Activated T-cell treated with anti-CD3 and anti-CD28 coated beads for 1 hour (primary cell): Measurements from ENCODE around the gene OAF.
"Not testable (repeated sequence)": the region's sequence is repeated elsewhere in the genome, so short reads cannot be mapped to it uniquely, and the experiment has no call there.

Experiments
- DNase-seq: peaks from one replicate; pipeline ENCODE4 v3.0.0-alpha.2; 2020; ENCODE audit warnings: low read depth

Gene OAF

DNA sequence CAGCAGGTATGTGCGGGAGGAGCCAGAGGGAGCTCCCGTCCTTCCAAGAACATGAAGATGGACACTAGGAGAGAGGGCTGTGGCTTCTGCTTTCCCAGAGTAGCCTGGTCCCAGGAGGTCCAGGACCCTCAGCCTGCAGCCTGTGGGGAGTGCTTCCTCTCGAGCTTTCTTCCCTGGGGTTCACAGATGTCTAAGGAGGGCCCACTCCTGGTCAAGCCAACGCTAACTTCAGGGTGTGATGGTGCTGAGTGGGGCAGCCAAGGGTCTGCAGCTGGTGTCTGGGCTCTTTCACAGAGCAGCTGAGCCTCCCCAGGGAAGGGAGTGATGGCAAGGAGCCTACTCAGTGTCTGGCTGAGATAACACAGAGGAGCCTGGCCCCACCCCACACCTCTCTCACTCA, 32.4 kb downstream of the OAF start:
- no peak for DNase-seq

DNA sequence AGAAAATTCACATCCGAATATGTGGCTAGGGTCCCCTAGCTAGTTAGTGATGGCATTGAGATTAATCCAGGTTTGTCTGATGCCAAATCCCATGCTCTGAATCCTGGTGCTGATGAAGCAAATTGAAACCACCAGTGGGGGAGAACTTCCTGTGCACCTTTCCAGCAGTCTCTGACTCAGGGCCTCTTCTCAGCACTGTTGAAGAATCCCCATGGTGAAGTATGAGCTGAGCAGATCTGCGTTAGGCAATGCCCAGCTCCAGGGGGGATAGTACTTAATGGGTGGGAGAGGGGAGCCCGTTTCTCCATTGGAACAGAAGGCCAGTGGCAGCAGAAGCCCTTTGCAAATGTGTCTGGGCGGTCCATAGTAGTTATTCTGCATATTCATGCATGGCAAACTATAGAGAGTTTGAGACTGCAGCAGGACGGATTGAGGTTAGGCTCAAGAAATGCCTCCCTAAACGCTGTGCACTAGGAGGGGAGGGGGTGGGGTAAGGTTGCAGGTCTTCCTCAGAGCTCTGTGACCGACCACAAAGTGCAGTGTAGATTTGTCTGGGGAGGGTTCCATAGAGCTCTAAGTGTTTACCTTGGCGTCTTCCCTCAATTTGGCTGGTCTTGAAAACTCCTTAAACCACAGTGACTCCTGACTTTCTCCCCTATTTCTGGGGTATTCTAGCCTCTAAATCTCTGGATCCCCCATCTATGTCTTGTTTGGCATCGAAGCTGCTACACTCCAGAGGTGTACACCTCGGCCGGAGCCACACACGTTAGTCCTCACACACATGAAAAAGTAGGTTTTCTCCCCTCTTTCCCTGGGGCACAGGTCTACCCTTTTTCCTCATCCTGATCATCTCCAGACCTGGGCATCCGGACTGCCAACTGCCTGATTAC, 33.9 kb downstream of the OAF start:
- no peak for DNase-seq

DNA sequence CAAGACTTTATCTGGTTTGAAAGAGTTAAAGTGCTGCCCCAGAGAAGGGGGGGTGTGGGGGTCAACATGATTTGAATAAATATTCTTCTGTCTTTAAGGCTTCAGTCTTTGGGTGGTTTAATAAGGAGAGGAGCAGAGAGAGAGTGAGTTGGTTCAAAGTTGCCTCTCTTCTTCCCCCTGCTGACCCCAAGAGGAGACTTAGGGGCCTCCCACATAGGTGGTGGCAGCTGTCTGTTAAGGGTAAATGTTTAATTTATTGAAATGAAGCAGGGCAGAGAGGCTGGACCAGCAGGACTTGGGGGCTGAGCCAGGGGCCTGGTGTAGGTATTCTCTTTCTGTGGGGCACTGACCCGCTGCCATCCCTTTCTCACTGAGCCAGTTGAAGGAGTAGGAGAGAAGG, 34.6 kb downstream of the OAF start:
- DNase-seq, result no peak

DNA sequence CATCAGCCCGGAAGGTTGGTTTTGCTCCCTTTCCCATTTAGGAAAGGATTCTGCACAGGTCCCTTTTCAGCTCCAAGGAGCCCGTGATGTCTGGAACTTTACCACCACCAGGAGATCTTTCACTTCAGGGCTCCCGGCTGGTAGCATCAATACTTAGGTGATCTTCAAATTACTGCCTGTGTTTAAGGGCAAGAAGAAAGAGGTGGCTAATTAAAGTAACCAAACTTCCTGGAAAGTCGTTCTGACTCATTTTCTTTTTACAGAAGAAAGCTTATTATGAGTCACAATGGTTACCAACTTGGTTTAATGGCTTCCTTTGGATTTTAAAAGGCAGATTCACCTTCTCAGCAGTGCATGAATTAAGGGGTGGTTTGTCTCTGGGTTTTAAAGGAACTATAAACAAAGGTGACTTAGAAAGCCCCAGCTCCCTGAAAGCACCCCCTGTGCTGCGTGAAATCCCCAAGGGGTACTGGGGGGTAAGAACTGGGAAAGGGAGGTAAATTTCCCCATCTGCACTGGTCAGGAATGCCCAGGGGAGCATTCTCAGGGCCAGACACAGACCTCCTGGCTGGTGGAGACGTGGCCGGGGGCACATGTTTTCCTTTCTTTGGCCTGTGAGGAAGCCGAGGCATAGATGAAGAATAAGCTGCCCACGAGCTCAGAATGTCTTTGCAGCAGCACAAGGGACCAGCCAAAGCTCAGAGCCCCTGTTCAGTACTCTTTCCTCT, 37.9 kb downstream of the OAF start:
- DNase-seq, result no peak

DNA sequence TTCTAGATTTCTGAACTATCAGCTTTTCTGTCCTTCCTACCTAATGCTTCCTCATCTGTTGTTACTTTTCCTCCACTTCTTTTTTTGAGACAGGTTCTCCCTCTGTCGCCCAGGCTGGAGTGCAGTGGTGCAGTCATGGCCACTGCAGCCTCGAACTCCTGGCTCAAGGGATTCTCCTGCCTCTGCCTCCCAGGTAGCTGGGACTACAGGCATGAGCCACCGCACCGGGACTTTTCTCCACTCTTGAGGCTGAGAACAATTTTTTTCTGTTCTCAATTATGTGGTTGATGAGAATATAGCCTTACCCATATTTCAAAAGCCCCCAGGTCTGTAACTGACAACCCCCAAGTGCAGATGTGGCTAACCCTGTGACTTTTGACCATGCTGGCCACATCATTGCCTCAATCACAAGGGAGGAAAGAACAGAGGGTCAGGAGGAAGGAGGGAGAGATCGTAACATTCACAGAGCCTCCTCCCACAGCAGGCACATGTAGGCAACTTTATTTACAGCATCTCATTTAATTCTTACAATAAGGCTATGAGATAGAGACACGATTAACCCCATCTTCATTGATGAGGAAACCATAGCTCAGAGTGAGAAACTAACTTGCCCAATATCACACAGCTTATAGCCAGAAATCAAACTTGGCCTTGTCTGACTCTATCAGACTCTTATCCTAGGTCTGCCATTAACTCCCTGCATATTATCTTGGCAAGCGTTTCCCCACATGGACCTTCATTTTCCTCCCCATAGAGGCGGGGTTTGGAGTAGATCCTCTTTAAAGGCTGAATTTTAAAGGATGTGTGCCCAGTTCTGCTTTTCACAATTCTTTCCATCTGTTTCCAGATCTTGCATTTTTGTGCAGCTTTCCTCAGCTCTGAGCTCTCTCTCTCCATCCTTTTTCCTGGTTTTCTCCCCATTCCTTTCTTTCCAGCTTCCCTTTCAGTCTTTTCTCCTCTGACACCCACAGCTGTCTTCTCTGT, 38.7 kb downstream of the OAF start:
- no peak for DNase-seq

DNA sequence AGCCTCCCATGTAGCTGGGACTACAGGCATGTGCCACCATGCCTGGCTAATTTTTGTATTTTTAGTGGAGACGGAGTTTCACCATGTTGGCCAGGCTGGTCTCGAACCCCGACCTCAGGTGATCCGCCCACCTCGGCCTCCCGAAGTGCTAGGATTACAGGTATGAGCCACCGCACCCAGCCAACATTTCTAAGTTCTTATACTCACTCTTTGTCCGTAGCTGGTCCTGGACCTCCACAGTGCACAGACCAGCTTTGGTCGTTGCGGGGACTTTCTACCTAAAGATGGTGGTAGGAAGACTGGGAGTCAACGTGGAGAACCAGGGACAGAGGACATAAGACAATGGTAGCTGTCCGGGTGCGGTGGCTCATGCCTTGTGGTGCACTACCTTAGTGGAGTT, 42.5 kb downstream of the OAF start:
- DNase-seq, result not testable (repeated sequence)

DNA sequence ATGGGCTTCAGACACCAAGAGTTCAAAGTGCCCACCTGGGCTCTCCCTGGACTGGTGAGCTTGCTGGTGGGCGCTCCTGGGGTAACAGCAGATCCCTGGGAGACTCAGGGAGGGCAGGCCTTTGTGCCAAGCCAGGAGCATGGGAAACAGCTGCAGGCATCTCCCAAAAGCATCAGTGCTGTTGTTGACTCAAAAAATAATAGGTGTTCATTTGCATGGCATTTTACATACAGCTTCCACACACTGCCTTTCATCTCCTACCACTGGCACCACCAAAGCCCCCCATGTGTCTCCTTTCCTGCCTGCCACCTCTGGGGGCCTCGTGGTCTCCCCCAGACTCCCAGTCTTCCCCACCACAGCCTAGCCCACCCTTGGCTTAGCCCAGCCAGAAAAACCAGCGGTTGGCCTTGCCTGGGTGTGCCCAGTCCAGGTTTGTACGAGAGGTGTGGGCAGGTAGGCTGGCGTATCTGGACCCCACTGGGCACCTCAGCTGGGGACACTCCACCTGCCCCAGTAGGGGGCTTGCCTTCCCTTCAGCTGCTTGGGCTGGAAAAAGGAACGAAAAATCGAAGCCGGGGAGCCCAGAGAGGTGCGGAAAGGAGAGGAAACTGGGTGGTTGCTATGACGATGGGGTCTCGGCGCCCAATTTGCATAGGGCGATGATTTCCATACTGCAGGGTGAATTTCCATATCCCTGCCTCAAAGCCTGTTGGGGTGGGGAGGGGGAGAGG, 44.1 kb downstream of the OAF start:
- no peak for DNase-seq

DNA sequence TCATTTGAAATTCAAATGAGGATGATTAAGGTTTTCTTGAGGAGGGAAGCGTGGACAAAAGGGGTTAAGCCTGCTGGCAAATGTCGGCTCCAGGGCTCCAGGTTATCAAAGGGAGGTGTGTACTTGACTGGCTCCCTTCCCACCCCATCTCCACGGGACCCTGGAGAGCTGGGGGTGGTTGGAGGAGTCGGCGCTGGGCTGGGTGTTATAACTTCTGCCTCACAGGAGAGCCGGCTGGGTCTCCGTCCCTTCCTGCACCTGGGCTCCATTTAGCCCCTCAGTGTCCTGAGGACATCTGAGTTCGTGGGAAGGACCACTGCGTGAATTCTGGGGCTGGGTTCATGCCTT, 44.7 kb downstream of the OAF start:
- DNase-seq, result no peak

DNA sequence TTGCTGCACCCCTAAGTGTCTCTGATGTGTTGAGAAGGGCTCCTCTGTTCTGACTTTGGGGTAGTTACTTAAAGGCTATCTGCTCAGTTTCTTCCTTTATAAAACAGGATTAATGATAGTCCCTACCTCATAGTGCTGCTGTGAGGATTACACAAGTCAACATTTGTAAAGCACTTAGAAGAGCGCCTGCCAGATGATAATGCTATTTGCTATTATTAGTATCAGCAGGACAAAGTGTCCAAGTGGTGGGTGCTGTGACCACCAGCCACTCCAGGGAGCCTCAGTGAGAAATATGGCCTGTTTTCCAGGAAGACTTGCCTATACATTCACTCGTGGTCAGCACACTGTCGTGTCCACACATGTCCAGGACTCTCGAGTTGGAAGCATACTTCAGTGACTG, 45.3 kb downstream of the OAF start:
- no peak for DNase-seq

DNA sequence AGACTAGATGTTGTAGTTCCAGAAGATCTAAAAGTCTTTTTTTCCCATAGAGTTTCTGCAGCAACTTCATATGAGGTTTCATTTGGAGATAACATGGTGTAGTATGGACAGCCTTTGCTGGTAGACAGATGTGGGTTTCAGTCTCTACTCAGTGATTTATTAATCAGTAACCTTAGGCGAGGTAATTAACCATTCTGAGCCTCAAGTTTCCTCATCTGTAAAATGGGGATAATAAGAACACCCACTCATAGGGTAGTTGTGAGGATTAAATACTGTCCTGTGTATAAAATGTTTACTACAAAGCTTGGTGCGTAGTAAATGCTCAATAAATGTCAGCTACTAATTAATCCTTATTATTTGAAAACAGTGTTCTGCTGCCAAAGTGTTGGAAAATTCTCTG, 45.9 kb downstream of the OAF start:
- DNase-seq, result no peak

DNA sequence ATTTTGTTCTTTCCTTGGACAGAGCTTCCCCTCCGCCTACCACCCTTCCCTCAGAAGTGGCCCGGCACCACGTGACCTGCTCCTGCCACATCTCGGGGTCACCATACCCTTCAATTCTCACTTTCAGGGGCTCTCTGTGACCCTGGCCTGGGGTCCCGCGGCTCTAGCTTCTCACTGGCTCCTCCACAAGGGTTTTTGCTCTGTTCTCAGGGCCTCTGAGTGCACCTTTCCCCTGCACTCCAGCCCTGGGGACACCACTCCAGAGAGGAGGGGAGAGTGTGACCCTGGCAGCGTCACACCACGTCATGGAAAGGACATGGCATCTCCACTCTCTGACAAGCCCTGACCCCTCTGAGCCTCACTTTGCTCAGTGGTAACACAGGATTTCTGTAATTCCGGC, 46.5 kb downstream of the OAF start:
- no peak for DNase-seq

DNA sequence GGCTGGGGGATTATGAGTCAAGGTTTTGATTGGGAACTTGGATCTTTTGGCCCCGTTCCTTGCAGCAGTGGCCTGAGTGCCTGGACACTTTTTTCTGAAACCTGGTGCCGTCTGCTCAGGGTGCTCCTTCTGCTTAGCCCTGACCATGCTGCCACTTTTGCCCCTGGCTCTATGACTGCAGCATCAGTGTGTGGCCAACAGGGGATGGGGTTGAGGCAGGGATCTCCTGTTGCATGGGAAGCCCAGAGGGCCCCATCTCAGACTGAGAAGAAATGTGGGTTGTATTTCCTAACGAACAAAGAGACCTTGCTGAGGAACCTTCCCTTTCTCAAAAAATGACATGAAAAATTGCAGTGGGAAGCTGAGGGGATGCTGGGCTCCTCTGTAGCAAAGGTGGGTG, 47.8 kb downstream of the OAF start:
- no peak for DNase-seq

DNA sequence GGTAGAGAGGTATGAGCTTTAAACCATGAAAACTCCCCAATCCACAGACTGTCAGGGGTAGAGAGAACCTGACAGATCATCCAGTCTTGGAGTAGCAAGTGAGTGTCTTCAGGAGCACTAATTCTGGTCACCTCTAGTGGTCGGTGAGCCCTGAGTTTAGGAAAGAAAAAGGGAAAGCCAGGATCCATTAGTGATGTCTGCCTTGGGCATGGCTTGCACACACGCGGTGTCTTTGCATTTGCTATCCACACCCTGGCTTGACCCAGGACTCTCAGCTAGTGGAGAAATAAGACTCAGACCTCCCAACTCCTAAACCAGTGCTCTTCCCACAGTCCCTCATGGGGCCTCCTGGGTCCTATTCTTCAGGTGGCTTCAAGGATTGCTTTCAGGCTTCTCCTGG, 48.4 kb downstream of the OAF start:
- no peak for DNase-seq

DNA sequence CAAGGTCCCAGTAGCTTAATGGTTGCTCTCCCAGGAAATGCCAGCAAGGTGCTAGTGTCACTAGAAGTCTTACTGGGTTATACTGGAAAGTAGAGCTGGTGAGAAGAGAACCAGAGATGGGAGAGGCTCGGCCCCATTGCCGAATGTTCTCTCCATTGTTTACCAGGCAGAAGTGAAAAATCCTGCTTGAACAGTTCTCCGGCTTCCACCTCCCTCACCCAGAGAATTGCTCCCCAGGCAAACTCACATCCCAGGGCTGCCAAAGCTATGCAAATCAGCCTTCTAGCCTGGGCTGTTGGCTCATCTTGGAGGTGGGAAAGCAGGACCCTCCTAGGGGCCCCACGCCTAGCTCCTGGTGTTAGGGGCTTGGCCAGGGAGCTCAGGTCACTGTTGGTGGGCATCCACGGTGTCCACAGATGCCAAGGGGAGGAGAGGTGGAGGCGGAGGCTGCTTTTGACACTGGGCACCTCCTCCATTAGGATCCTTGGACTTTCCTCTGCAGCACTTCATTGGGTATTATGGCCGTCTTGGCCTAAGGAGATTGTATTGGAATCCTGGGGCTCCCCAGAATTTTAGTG, 49.2 kb downstream of the OAF start:
- no peak for DNase-seq

DNA sequence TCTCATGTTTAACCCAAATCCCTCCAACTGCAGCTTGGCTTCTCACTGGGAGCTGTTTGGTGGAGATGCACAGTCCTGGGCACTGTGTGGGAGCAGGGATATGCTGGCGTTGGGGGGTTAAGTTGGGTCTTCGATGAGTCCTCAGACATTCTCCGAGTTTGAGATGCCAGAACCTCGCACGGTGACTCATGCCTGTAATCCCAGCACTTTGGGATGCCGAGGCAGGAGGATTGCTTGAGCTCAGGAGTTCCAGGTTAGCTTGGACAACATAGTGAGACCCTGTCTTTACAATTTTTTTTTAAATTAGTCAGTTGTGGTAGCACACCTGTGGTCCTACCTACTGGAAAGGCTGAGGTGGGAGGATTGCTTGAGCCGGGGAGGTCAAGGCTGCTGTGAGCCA, 49.8 kb downstream of the OAF start:
- DNase-seq, result no peak

DNA sequence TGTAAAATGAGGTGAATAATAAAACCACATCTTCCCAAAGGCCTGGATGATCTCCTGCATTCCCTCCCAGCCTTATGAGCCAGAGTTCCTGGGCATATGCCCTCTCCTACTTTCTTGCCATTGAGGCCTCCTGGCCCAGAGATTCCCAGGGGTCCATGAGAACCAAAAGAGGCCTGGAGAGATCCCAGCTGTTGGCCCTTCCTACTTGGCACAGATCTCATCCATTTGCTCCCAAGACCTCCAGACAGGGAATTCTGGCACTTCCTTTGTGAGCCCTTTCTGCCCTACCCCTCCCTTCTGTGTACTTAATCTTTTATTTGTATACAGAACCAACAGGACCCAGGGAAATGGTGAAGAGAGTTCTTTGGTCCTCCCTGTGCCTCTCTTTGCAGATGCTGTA, 50.5 kb downstream of the OAF start:
- no peak for DNase-seq

DNA sequence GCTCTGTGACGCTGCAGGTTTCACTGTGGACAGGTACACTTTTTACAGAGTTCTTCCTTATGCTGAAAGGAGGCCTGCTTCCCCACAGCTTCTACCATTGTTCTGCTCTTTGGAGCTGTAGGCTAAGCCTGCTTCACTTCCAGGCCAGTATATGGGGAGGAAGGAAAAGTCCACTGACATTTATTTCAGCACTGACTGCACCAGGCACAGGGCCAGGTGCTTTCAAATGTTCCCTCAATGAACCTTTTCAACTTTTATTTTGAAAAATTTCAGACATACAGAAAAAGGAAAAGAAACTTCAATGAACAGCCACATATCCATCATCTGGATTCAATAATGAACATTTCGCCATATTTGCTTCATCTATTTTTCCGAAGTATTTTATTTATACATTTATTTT, 51.1 kb downstream of the OAF start:
- DNase-seq, result no peak

DNA sequence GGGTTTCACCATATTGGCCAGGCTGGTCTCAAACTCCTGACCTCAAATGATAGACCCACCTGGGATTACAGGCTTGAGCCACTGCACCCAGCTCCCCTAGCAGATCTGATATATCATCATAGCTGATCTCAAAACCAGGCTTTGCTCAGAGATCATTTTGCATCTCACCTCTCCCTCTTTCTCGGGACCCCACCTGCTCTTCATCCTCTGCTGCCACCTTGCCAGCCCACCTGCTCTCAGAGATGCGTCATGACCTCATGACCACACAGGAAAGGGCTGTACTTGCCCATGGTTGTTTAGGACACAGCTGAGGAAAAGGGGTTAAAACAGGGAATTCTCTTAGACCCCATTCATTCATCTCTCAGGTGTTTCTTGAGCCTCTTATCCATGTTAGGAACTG, 56.5 kb downstream of the OAF start:
- DNase-seq, result no peak

DNA sequence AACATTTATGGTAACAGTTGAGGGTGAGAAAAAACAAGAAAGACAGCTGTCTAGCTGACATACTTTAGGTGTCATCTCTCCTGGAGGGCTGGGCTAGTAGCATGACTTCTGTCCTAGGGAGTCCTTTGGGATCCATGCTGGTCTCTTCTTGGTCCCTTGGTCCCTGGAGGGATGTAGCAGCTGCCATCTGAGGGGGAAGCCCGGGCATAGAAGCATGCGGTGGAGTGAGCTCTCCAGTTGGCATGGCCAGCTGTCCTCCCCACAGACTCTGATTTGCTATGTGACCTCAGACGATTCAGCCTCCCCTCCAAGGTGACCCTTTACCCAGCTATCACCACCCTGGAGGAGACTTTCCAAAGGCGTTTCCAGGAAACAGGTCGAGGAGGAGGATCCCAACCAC, 57.9 kb downstream of the OAF start:
- DNase-seq, result no peak

DNA sequence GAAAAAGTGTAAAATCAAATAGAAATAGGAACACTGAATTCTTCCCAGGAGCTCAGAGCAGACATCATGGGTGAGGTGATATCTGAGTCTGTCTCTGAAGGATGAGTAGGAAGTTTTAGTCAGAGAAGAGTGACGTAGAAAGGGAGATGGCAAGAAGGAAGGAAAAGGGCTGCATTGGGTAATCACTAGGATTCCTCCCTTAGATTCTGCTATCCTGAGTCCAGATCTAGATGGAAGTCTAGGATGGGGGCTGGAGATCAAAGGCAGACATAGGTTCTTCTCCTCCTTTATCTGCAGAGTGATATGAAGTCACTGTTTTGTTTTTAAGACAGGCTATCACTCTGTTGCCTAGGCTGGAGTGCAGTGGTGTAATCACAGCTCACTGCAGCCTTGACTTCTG, 59.6 kb downstream of the OAF start:
- no peak for DNase-seq

DNA sequence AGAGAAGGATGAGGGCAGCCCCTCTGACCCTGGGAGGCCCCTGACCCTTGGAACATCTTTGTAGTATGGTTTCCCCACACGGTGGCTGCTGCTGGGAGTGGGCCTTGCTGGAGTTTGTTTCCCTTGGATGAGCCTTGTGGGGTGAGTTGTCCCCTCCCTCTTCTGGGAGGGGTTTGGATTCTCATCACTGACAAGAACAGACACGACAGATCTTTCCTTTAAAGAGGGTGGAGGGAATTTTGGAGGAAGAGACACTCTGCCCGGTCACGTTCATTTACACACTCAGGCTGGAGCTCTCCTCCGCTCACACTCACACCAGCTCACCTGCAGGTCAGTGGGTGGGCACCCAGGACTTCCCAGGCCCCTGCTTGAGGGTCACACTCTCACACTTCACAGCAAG, 60.8 kb downstream of the OAF start:
- DNase-seq, result no peak

DNA sequence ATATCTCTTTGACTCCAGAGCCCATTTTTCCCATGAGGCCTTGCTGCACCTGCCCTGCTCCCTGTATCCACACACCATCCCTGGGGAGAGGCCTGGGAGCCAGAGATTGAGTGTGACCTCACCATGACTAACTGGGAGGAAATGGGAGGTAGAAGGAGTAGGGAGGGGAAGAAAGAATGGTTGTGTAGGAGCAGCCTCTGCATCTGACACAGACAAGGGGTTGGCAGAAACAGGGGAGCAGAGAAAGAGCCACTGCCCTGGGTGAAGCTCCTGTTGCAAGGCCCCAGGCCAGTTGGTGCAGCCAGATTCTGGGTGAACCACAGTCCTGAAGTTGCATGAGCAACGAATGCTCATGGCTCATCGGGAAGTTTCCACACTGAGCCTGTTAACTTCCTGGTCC, 61.5 kb downstream of the OAF start:
- DNase-seq, result no peak
